Neutrophil (primary cell): ENCODE results near the gene PDE6H.

ENCODE experiments used
- H3K27ac ChIP-seq: fragments of 200-600 bp; sonication (generic); 2 replicates; pipeline ENCODE4 v1.5.1; 2016; ENCODE audit warnings: mild to moderate bottlenecking, moderate library complexity
- H3K27me3 ChIP-seq: fragments of 200-600 bp; sonication (generic); 2 replicates; pipeline ENCODE4 v1.6.0; 2016; ENCODE audit warnings: mild to moderate bottlenecking
- H3K36me3 ChIP-seq: fragments of 200-600 bp; sonication (generic); 2 replicates; pipeline ENCODE4 v1.5.1; 2017
- H3K4me1 ChIP-seq, 2 experiments: fragments of 200-600 bp in 1 of 2; sonication (generic) in 1 of 2; 1 replicate in 1 of 2; 2 replicates in 1 of 2; pipeline versions ENCODE4 v1.5.1 to v1.6.1; 2013 to 2016; ENCODE audit warnings: low read depth in 1 of 2, low read length in 1 of 2, mild to moderate bottlenecking in 1 of 2, moderate library complexity in 1 of 2; ENCODE audit not compliant: control insufficient read depth in 1 of 2, insufficient read depth in 1 of 2
- H3K4me3 ChIP-seq, 2 experiments: fragments of 200-600 bp in 1 of 2; sonication (generic) in 1 of 2; 1 replicate in 1 of 2; 2 replicates in 1 of 2; pipeline ENCODE4 v1.5.1; 2013 to 2016; ENCODE audit warnings: low read depth in 1 of 2, low read length in 1 of 2, mild to moderate bottlenecking in 1 of 2, moderate library complexity in 1 of 2
- H3K9me3 ChIP-seq: fragments of 200-600 bp; sonication (generic); 2 replicates; pipeline ENCODE4 v1.5.1; 2016
- TF ChIP-seq, protein P1 (sequence below): fragments of 200-600 bp; sonication (generic); IDR thresholded peaks from 2 replicates; pipeline ENCODE4 v1.5.1; 2016; ENCODE audit warnings: antibody characterized with exemption

The PDE6H gene

DNA sequence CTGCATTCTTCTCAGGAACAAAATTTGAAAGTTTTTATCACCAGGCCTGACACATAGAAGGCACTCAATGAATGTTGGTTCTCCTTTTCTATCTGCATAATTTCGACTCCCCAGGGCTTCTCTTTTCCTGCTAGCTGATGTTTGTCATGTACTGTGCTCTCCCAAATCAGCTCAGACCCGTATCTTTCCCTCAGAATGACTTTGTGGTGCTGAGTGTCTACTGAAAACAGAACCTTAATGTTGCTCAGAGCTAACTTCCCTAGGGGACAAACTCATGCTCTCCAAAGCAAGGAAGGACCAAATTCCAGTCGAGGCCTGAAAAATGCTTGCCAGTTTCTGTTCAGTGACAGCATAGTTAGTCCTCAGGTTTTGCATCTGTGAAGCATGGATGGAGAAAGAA lies 13.4 kb upstream of the PDE6H start:
- TF ChIP-seq, protein P1, sequence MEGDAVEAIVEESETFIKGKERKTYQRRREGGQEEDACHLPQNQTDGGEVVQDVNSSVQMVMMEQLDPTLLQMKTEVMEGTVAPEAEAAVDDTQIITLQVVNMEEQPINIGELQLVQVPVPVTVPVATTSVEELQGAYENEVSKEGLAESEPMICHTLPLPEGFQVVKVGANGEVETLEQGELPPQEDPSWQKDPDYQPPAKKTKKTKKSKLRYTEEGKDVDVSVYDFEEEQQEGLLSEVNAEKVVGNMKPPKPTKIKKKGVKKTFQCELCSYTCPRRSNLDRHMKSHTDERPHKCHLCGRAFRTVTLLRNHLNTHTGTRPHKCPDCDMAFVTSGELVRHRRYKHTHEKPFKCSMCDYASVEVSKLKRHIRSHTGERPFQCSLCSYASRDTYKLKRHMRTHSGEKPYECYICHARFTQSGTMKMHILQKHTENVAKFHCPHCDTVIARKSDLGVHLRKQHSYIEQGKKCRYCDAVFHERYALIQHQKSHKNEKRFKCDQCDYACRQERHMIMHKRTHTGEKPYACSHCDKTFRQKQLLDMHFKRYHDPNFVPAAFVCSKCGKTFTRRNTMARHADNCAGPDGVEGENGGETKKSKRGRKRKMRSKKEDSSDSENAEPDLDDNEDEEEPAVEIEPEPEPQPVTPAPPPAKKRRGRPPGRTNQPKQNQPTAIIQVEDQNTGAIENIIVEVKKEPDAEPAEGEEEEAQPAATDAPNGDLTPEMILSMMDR, result no peak
- peaks cover 80 to 93% of the 10 kb centered on the region in 2 experiments for H3K4me1 ChIP-seq
- H3K27me3 ChIP-seq, result no peaks in the 10 kb centered on the region
- no peaks in the 10 kb centered on the region for H3K9me3 ChIP-seq
- H3K27ac ChIP-seq, result peak overlapping the region; percentile 95
- H3K4me3 ChIP-seq, result peak overlapping the region; percentile 87 to 93
- H3K36me3 ChIP-seq, result peaks cover 12% of the 10 kb centered on the region

DNA sequence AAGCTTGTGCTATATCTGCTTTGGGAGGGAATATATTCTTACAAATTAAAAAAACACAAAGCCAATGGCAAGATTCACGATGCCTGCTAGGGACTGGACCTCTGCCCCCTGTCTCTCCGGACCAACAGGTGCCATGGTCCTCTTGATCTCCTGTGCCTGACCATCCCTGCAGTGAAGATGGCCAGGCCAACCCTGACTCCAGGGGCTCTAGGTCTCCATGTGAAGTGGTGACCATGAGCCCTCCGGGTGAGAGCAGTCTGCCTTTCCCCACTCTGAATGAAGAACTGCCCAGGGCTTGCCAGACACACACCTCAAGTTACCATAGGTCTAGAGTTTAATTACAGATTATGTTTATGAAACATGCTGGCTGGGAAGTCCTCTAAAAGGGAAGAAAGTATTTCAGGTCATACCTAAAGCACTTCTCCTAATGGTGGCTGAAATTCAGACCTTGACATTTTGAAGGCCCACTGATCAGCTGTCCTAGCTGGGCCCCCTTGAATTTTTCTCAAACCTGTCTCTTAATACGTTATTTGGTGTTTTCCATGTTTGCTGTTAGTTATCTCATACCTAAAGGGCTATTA lies 12.8 kb upstream of the PDE6H start:
- H3K27me3 ChIP-seq, result no peaks in the 10 kb centered on the region
- TF ChIP-seq, protein P1, result no peak
- H3K36me3 ChIP-seq, result peaks cover 12% of the 10 kb centered on the region
- H3K4me3 ChIP-seq, result peak overlapping the region; percentile 87 to 93
- H3K4me1 ChIP-seq, result peaks cover 80 to 93% of the 10 kb centered on the region in 2 experiments
- no peaks in the 10 kb centered on the region for H3K9me3 ChIP-seq
- peak overlapping the region; percentile 95 for H3K27ac ChIP-seq

DNA sequence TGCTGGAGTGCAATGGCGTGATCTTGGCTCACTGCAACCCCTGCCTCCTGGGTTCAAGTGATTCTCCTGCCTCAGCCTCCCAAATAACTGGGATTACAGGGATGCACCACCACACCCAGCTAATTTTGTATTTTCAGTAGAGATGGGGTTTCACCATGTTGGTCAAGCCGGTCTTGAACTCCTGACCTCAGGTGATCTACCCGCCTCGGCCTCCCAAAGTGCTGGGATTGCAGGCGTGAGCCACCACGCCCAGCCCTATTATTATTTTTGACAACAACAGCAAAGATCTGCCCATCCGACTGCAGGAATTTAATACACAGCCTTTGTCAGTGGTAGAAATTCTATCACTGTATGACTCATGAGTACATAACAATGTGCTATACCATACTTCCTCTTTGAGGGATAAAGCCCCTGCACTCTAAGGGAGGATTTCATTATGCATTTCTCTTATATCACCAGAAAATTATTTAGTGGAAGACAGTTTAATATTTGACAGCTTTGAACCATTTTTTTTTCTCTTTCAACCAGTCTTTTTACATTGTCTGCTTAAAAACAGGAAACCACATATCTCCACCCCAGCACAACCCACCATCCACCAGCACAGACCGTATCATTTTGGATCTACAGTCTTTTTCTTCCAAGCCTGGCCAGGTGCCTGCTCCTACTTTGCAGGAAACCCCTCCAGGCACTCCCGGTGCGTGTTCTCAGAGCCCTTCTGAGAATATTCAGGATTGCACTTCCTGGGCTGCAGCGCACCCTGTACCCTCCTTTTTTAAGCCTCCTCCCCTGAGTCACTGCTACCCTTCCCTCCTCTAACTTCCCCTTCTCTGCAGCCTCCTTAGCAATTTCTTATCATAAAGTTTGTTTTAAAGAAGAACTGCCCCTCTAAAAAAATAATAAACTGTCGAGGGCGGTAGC lies 12.0 kb upstream of the PDE6H start:
- Histone ChIP-seq H3K4me1 (peaks cover 75 to 93% of the 10 kb centered on the region in 2 experiments), H3K9me3 (no peaks in the 10 kb centered on the region), H3K27me3 (no peaks in the 10 kb centered on the region), H3K36me3 (peaks cover 8% of the 10 kb centered on the region), H3K27ac (peak overlapping the region; percentile 95), H3K4me3 (peak overlapping the region; percentile 87 to 93)
- TF ChIP-seq, protein P1, result no peak

DNA sequence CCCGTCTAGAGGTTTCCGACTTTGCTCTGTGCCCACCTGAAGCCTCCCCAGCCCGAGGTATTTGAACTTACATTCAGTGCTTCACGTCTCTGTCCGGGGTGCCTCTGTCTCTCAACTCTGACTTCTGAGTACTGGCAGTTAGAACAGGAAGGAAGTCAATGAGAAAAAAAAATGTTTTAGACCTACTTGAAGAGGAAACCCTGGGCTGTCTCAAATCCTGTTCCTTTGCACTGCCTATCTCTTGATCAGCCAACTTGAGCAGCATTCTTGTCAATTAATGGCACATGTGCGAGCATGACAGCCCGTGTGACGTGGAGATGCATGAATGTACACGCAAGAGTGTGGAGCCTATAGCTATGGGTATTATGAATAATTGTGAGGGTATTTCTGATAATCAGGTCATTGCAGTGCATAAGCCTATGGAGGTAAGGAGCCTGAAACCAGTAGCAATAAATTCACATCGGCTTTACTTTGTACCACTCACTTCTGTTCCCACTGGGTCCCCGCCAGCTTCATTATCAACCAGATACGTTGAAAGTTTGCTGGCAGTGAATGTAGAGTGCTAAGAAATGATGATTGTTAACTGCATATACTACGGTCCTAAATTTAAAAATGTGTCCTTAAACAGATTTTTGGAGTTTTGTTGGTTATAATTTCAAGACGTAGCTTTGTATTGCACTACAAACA lies 11.2 kb upstream of the PDE6H start, which contains the start of gene ARHGDIB:
Gene ARHGDIB (minus strand): TSS at position 136 of the 687 bp plus-strand sequence. CDS start 10,889 bp downstream, outside the sequence.
- Histone ChIP-seq H3K4me3 (peak within 1 kb of the TSS; percentile 87 to 93), H3K4me1 (peaks cover 70 to 89% of the 10 kb centered on the region in 2 experiments), H3K27ac (peak within 1 kb of the TSS; percentile 95), H3K36me3 (peaks cover 7% of the 10 kb centered on the region), H3K9me3 (no peaks in the 10 kb centered on the region), H3K27me3 (no peaks in the 10 kb centered on the region)
- TF ChIP-seq, protein P1, result no peak

DNA sequence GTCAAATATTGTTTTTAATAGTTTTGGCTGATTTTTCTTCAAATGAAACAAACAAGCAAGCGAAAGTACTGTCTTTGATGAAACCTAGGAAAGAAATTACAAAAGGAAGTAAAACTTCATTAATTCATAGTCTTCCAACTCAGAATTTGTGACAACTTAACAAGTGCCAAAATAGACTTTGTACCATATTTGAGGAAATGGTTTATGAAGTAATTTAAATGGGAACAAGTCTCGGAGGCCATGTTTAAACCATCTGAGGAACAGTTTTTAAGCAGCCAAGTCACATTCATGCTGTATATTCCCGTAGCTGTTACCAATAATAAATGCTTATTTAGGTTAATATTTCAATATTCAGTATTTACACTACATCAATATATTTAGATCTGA lies 10.7 kb upstream of the PDE6H start:
- no peaks in the 10 kb centered on the region for H3K27me3 ChIP-seq
- peaks cover 64 to 84% of the 10 kb centered on the region in 2 experiments for H3K4me1 ChIP-seq
- H3K9me3 ChIP-seq, result no peaks in the 10 kb centered on the region
- H3K27ac ChIP-seq, result peak overlapping the region; percentile 95
- TF ChIP-seq, protein P1, result no peak
- peak overlapping the region; percentile 87 to 93 for H3K4me3 ChIP-seq
- peaks cover 7% of the 10 kb centered on the region for H3K36me3 ChIP-seq
